ENCODE measurements around the gene RAP2A. TPM values are rescaled to one million over a fixed set of nuclear protein-coding genes. Genes with fewer than 3 reads are reported as not detected.
A peak's percentile ranks its signal among the peaks of the same experiment; 100 is the strongest.

Gene RAP2A
- polyA plus RNA-seq, 10 donors, result 23.1 to 31.6 (median 29.1) TPM

DNA sequence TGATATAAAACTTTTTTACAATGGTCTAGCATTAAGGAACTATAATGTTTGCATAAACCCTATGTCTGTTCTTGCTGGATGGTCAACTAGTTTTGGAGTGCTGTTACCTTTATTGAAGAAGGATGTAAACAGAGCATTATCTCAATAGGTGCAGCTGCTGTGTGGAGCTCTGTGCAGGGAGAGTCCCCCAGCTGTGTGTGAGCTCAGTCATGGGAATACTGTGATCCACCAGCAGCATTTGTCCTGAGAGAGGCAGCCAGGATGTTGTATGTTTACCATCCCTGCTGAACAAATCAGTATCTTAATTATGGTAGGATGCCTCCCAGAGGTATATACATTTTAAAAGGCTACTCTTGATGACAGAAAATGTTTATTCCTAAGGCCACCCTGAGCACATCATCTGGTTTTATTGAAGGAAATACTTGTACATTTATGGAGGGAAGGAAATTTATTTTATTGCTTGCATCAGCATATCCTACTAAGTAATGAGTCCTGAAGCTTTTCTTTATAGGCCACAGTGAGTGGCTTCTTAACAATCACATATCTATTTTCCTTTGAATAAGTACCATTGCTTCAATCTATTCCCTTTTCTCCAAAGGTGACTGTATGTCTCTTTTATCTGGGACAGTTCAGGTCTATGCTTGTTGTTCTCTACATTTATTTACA, 11.7 kb downstream of the RAP2A start:
- DNase-seq, result peak in 1 of 3 donors; percentile 22

DNA sequence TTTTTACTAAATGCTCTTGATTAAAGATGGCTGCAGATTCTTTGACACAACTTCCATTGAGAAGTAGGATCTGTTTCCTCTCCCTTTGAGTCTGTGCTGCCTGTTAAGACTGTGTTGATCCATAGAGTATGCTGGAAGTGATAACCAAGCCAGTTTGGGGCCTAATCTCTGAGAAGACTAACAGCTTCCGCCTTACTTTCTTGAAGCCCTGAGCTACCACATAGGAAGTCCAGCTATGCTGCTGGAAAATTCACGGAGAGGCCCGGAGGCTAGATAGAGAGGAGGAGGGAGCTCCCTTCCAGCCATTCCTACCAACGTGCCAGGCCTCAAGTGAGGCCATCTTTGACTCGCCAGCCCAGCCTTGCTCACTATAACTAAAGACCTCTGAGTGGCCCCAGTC, 12.5 kb downstream of the RAP2A start:
- no peak for DNase-seq

DNA sequence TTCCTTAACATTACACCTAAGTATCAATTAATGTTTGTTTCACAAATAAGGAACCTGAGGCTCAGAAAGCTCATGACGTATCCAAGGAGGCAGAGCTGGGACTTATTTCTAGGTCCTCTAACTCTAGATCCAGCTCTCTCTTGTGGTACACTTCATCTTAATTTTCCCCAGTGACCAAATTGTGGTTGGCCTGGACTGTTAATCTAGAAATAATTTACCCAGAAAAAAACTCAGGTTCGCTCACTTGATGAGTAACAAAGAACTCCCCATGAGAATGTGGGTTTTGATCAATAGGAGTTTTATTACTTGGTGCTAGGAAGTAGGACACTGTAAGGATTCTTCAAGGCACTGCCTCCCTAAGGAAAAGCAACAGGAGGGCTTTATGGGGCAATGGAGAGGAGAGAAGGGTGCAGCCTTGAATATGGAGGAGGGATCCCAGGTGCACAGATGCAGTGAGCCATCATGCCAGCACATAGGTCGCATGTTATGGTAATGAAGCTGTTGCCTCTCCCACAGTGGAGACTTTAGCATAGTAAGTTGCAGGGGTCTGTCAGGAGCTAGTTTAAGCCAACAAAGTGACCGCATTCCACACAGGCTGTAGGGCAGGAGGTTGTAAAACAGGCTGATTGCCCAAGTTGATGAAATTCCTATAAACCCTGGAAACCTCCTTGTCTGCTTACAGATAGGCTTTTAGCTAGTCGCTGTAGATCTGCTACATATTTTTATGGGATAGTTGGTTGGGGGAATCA, 14.7 kb downstream of the RAP2A start:
- no peak for DNase-seq

DNA sequence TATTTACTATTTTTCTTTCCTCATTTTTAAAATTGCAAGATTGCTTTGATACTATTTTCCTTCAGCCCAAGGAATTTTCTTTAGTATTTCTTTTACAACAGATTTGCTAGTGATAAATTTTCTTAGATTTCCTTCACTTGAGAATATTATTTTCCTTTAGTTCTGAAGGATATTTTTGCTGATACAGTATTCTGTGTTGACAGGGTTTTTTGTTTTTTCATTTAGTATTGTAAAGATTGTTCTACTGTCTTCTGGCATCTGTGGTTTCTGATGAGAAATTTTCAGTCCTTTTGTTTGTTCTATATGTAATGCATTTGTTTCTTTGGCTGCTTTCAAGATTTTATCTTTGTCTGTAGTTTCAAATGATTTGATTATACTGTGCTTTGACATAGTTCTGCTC, 20.7 kb downstream of the RAP2A start:
- DNase-seq, result no peak

DNA sequence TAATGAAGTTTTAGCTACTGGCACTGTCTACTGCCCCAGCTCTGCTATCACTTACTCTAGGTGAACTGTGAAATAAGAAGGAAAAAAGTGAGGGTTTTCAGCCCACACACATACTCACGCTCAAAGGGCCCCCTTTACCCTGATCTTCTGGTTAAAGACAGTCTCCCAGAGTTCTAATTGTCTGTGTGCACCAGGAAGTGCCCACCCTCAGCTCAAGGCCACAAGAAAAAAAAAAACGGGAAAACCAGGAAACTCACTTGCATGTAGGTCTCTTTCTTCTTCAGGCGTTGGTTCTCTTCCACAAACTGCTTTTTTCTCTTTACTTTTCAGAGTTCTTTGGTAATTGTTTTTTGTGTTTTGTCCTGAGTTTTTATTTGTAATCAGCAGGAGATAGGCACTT, 22.1 kb downstream of the RAP2A start:
- no peak for DNase-seq

DNA sequence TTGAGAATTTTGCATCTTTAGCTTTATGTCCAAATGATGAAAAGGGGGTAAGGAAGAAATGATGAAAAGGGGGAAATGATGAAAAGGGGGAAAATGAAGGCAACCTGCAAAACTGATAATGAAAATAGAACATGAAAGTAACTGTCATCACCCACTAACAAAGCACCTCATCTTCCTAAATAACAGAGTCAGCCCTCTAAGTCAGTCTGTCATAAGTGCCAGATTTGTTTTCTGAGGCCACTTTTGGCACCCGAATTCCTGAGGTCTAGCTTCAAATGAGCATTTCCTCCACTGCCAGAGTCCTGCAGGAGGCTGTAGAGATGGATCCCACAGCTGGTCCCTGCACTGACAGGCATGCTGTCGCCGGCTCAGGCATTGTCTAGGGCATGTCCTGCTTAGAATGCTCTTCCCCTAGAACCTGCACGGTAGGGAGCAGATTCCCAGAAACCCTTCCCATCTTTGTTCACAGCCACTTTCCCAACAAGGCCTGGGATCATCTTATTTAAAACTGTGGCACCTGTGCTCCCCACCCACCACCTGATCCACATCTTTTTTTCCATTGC, 25.3 kb downstream of the RAP2A start:
- DNase-seq, result no peak

DNA sequence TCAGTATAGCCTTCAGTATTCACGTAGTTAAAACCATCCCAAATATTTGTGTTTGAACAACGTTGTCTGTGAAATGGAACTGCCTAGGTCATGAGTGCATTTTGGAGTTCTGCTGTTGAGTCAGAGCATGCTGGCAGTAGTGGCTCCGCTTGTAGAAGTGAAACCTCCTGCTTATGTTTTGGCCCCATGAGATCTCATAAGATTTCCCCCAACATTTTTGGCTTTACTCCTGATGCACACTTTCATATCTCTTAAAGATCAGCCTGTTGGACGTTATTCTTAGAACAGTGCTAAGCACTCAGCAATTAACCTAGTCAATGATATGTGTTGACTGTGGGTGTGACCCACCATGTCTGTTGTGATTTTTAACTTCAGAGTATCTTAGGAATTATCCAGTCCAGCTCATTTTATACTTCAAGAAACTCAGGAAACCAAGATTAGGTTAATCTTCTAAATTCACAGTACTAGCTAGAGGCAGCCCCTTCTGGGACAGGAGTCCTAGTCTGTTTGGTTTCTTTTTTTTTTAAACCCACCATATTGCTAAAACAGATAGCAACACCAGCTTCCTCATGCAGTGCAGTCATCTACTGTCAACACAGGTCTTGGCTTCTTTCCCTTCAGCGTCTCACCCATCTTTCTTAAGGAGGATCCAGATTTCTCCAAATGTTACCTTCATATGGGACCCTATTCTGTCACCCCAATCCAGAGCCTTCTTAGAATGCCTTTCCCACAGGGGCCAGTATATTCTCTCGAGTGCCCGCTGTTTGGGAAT, 26.2 kb downstream of the RAP2A start:
- DNase-seq, result peak in 1 of 3 donors; percentile 50

DNA sequence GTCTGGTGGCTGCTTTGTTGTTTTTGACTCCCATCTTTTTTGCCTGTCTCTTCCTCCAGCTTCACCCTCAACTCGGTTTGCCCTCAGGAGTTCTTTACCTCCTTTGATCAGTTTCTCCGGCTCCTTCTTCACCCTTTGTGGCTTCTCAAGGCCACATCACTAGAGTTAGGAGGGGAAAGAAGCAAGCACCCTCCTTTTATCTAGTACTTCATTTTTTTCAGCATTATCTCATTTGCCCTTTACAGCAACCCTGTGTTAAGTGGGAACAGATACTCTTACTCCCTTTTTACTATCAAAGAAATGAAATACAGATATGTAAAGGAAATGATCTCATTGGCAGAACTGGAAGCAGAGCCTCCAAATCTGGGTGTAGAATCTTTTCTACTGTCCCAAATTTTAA, 26.9 kb downstream of the RAP2A start:
- no peak for DNase-seq

DNA sequence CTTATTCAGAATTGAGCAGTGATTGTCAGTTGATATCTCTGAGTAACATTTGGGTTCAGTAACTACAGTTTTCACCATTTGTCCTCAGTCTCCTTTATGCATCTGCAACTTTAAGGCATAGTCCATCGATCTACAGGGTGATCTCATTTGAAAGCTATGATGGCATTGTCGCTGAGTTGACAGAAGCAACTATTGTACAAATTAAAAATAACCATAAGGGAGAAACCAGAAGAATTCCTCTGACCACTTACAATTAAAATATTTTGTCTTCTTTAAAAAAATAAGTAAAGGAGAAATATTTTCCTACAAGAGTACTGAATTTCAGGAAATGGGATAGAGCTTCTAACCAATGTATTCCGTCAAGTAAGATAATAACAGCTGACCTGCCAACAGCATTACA, 30.6 kb downstream of the RAP2A start:
- no peak for DNase-seq

DNA sequence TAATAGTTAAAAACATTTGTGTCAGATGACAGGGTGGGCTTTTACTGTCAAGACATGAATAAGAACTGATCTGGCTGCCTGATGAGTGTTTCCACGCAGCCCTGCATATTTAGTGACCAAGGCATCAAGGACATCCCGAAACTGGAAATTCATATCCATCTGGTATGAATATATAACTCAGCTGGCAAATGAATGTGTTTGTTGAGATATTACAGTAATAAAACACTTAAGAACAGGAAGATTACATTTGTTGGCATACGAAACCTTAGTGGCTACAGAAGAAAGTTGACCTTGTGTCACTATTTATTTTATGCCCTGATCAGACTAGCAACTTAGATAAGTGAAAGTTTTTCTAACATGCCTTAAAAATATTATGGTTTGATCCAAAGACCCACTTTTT, 32.8 kb downstream of the RAP2A start:
- no peak for DNase-seq

DNA sequence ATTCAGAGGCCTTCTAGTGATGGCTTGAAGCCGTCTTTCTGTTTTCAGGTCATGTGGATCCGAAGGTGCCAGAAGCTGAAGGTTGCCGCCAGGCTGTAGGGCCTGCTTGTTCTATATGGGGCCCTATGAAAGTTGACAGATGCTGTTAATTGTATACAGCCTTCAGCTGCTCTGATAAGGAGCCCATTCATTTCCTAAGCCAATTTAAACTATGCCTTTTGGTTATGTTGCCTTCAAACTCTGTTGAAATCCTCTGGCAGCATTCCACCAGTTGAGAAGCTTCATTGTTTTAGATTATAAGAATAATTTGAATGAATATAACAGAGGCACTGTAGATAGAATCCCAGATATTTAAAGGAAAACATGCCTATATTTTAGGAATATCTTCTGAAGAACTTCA, 34.4 kb downstream of the RAP2A start:
- peak in 1 of 3 donors; percentile 49 for DNase-seq

DNA sequence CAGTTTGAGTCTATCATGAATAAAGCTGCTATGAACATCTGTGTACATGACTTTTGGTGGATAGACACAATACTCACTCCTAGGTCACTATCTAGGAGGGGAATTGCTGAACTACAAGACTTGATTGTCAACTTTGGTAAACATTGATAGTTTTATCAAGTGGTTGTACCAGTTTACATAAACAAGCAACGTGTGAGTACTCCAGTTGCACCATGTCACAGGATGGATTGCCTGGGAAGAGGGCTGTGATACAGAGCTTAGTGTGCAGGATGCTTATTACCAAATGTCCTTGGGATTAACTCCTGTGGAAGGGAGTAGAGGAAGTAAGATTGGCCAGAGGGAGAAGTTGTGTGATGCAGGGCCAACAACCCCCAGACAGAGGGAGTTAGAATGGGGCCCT, 37.7 kb downstream of the RAP2A start:
- no peak for DNase-seq

DNA sequence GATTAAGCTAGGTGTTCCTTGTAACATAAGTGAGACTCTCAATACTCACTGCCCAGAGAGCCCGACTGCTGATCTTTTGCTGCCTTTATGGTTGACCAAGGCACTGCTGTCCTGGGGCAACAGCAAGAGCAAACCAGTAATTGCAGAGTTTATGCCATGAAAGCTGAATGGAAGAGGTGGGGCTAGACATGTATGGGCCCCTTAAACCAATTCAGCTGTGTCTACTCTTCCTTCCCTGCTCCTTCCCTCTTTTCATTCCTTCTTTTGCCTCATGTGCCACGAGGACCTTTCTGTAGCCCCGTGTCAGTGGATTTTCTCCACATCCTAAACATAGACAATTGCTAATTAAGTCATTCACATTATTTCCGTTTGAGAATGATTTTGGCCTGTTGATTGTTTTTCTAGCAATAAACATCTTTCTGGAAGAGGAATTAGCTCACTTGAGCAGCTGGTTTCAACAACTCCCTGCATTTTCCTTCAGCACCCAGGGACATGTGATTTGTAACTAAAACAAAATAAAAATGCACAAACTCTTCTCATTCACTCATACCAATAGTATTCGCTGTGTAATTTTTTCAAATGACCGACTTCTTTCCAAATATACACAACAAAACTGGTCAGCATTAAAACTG, 40.5 kb downstream of the RAP2A start:
- peak in 1 of 3 donors; percentile 67 for DNase-seq

DNA sequence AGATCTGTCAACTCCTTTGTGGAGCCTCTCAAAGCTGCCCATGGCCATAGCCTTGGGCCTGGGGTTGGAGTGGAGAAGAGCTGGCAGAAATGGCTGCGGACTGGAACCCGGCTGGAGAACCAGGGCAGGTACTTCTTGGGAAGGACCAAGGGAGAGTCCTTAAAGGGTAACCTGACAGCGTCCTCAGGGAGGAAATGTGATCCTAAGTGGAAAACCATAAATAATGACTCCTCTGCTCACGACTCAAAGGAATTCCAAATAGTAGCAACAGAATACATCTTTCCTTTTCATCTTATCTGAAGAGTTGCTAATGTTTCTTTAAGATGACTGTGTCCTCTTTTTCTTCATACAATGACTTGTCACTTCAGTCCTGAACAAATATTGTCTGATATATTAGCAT, 41.0 kb downstream of the RAP2A start:
- DNase-seq, result no peak

DNA sequence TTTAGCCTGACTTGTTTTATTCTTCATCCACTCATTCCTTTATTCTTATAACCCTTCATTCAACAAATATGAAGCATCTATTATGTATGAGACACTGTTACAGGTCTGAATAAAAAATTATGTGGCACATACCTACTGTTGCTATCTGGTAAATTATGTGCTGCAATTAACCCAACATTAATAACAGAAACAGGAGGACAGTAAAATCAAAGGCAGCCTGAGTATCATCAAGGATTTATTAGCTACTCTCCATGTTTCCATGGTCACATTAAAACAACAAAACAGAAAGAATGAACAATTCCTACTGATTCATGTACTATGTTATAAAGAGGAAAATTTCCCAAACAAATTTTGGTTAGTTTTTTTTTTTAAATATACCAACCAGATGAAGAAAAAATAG, 43.9 kb downstream of the RAP2A start:
- DNase-seq, result peak in 1 of 3 donors; percentile 49

DNA sequence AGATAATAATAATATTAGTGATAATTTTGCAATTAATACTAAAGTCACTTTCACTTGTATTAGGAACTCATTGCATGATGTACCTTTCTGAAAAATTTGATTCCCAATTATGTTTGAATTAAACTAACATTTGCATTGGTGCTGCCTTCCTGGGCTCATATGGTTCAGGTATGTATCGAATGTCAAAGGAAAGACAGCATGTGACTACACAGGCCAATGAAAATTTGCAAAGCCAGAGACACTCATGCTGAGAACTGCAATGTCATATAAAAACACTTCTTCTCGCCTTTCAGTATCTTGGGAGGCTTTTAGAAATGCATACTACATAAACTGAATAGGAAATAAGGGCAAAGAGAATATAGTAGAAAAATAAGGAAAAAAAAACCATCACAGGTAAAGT, 44.3 kb downstream of the RAP2A start:
- no peak for DNase-seq

DNA sequence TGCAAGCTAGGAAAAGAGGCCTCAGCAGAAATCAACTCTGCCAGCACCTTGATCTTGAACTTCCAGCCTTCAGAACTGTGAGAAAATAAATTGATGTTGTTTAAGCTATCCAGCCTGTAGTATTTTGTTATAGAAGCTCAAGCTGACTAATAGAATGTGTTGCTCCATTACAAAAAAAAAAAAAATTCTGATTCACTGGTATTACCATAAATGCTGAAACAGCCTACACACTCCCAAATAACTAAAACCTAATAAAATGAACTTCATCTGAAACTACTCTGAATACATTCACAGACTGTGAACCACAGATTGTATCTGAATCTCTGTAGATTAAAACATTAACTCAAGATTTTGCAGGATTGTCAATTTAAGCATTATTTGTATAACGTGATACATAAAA, 49.5 kb downstream of the RAP2A start:
- no peak for DNase-seq

DNA sequence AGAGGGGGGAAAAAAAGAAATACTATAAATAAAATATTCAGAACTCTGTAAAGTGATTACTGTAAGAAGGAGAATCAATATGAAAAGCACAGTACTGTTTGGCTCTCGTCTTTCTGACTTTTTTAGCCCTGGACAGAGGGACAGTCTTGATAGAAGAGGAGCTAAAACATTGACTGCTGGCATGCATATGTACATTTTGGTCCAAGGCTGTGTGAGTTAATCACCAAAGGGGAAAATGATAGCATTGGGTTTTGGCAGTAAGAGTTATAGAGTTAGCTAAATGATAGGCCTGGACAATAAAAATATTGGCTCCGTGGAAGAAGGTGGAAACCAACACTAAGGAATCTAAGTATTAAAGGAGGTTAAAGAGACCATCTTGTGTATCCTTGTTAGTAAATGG, 50.3 kb downstream of the RAP2A start:
- peak in 1 of 3 donors; percentile 67 for DNase-seq

DNA sequence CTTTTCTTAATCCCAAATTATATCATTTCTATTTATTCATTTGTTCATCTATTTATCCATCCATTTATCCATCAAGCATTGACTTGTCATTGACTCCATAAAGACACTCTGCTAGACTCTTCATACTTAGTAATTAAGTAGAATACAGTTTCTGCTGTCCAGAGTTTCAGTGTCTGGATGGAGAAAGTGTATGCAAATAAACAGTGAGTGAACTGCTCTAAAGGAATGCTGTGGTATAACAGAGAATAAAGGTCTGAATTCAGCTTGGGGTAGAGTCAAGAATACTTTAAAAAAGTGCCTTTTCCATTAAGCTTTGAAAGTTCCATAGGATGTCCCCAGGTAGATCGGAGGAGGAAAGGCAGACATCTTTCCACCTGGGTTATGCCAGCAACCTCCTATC, 51.4 kb downstream of the RAP2A start:
- no peak for DNase-seq

DNA sequence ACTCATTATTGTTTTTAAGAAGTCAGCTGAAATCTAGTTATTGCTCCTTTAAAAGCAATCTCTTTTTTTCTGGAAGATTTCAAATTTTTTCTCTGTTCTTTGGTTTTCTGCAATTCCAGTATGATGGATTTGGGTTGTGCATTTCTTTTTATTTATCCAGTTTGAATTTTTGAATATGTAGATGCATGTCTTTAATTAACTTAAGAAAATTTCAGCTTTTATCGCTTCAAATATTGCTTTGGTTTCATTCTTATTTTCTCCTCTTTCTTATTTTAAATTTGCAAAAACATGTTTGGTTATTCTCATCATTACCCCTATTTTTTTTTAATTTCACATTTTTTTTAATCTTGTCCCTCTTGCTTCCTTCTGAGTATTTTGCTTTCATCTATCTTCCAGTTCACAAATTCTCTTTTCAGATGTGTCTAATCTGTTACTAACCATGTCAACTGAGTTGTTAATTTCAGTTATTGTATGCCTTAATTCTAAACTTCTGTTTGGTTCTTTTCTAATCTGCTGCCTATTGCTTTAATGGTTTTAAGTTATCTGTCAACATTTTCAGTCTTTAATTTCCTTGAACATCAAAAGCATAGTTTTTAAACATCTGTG, 56.8 kb downstream of the RAP2A start:
- DNase-seq, result no peak

DNA sequence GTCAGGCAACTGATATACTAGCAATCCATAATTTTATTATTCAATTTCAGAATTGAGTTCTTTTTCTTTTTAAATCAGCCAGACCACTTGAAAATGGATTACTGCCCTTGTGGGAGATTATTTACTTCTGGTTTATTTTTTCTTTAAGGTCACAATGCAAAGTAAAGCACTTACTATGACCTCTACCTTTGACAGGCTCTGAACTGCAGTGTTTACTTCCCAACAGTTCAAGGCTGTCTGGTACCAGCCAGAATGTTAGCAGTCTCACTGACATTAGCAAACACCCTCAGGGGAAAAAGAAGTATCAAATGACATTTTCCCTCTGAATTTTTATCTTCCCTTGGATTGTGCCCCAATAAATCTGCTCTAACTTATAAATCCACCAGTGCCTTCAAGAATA, 57.5 kb downstream of the RAP2A start:
- DNase-seq, result no peak

DNA sequence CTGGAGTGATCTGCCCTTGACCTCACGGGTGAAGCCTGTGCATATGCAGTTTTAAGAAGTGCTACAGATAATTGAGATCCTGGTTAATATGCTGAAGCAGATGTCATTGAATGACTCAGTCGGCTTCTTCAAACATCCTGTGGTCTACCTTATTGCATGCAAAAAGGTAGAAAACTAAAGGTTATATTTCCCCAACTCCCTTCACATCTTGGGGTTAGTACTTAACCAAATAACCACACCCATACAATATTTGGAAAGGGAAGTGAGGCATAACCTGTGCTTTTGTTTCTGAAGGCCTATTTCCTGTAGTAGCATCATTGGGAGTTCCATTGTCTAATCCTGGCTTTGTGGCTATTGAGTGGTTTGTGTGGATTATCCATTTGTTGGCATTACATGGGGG, 58.3 kb downstream of the RAP2A start:
- no peak for DNase-seq

Data from muscle of back (tissue), 11 donors.